Spleen (tissue), 7 donors: ENCODE measurements around the gene SMIM12.

Experiments
- POLR2A ChIP-seq, 3 donors: fragments of 450-650 bp; IDR thresholded peaks; one replicate each; pipeline ENCODE4 v1.5.1; 2017; ENCODE audit warnings: antibody characterized with exemption in 3 of 3, mild to moderate bottlenecking in 1 of 3
- POLR2AphosphoS5 ChIP-seq, 3 donors: sonication (generic); formaldehyde crosslinking; IDR thresholded peaks; one replicate each; pipeline ENCODE4 v1.5.1; 2017; ENCODE audit warnings: antibody characterized with exemption in 3 of 3
- TF ChIP-seq, protein P1 (sequence below), 11 experiments: fragments of 200-600 bp in 7 of 11; fragments of 450-650 bp in 4 of 11; sonication (generic) in 4 of 11; IDR thresholded peaks in 8 of 11; conservative IDR thresholded peaks in 3 of 11; 1 replicate in 7 of 11; 2 replicates in 4 of 11; pipeline versions ENCODE4 v1.4.0 to v1.8.0; 2016 to 2021; ENCODE audit warnings: antibody characterized with exemption in 11 of 11, inconsistent platforms in 4 of 11, mild to moderate bottlenecking in 1 of 11
- donor health status: DM: no; HTN: no; CAD: no; lungs with moderate emphysema.
- donor health status: DM: no; HTN: no; CAD: no.
- donor health status: DM: no; HTN: no; CAD: no.

GRCh38 chr1:34827341-34827941, 32.1 kb downstream of the SMIM12 start:
- no peak for TF ChIP-seq POLR2A (IDR thresholded peaks at IDR 0.05)
- TF ChIP-seq, protein P1, sequence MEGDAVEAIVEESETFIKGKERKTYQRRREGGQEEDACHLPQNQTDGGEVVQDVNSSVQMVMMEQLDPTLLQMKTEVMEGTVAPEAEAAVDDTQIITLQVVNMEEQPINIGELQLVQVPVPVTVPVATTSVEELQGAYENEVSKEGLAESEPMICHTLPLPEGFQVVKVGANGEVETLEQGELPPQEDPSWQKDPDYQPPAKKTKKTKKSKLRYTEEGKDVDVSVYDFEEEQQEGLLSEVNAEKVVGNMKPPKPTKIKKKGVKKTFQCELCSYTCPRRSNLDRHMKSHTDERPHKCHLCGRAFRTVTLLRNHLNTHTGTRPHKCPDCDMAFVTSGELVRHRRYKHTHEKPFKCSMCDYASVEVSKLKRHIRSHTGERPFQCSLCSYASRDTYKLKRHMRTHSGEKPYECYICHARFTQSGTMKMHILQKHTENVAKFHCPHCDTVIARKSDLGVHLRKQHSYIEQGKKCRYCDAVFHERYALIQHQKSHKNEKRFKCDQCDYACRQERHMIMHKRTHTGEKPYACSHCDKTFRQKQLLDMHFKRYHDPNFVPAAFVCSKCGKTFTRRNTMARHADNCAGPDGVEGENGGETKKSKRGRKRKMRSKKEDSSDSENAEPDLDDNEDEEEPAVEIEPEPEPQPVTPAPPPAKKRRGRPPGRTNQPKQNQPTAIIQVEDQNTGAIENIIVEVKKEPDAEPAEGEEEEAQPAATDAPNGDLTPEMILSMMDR (IDR thresholded peaks at IDR 0.05 in 8 of 11, conservative IDR thresholded peaks at IDR 0.05 in 3 of 11), result no peak
- no peak for TF ChIP-seq POLR2AphosphoS5 (IDR thresholded peaks at IDR 0.05)
